A549 (cell line): ENCODE data around the gene PCDH1. TPM values are rescaled to one million over a fixed set of nuclear protein-coding genes. Genes with fewer than 3 reads are reported as not detected.
A peak's percentile ranks its signal among the peaks of the same experiment; 100 is the strongest.

Experiments
- ATAC-seq, 2 experiments: fragments of 200-7000 bp in 1 of 2; fragments of >200 bp in 1 of 2; cut with Nextera tagmentation in 1 of 2; cut with Tn5 transposase in 1 of 2; 3 replicates each; pipeline versions ENCODE4 v1.8.0 to v1.9.1; 2018 to 2020; ENCODE audit warnings: mild to moderate bottlenecking in 1 of 2, moderate library complexity in 1 of 2
- CTCF ChIA-PET: fragments of 300-600 bp; sonication (Branson Sonifier 250); formaldehyde crosslinking; extraction: SDS; loops from one replicate; lab custom pipeline; 2021; ENCODE audit warnings: antibody characterized with exemption, inconsistent platforms; lab: Yijun Ruan, JAX
- POLR2A ChIA-PET: fragments of 350-600 bp; formaldehyde crosslinking; extraction: SDS; loops from one replicate; lab custom pipeline; 2021; ENCODE audit warnings: antibody characterized with exemption, inconsistent platforms; lab: Yijun Ruan, JAX
- DNase-seq, 2 experiments: peaks; one replicate each; pipeline versions ENCODE4 v3.0.0 to v3.0.0-alpha.2; 2011 to 2016; ENCODE audit warnings: low read depth in 1 of 2, low spot score in 1 of 2
- FAIRE-seq: peaks from 2 replicates; lab custom pipeline; 2011; peaks lifted over from hg19 to GRCh38; lab: Jason Lieb, UNC
- H3K27ac ChIP-seq, 2 experiments: fragments of >200 bp; sonication (Bioruptor Twin); formaldehyde crosslinking; 3 replicates each; pipeline ENCODE4 v1.5.1; 2016 to 2017
- H3K4me1 ChIP-seq: fragments of >200 bp; sonication (Bioruptor Twin); formaldehyde crosslinking; 3 replicates; pipeline ENCODE4 v1.6.1; 2016
- H3K4me2 ChIP-seq: fragments of >200 bp; sonication (Bioruptor Twin); formaldehyde crosslinking; 3 replicates; pipeline ENCODE4 v1.6.1; 2016
- H3K4me3 ChIP-seq: fragments of >200 bp; sonication (Bioruptor Twin); formaldehyde crosslinking; 3 replicates; pipeline ENCODE4 v1.5.1; 2016
- H3K9me3 ChIP-seq: fragments of >200 bp; sonication (Bioruptor Twin); formaldehyde crosslinking; 3 replicates; pipeline ENCODE4 v1.6.1; 2016
- CBX2 ChIP-seq: fragments of 200-600 bp; sonication (generic); IDR thresholded peaks from 2 replicates; pipeline ENCODE4 v1.6.1; 2016; ENCODE audit warnings: low read depth, mild to moderate bottlenecking, borderline replicate concordance
- CBX8 ChIP-seq: fragments of 200-600 bp; sonication (generic); IDR thresholded peaks from 2 replicates; pipeline ENCODE4 v1.6.1; 2016
- CTCF ChIP-seq: fragments of >200 bp; sonication (Bioruptor Twin); formaldehyde crosslinking; IDR thresholded peaks from 3 replicates; pipeline ENCODE4 v1.5.1; 2016
- E2F6 ChIP-seq: IDR thresholded peaks from 2 replicates; pipeline ENCODE4 v1.6.1; 2012; ENCODE audit warnings: low read depth, borderline replicate concordance
- EHF ChIP-seq: fragments of 250-450 bp; sonication (Bioruptor Pico); IDR thresholded peaks from 2 replicates; pipeline ENCODE4 v1.5.0; 2020; ENCODE audit warnings: mild to moderate bottlenecking
- ESRRA ChIP-seq: fragments of 150-350 bp; IDR thresholded peaks from 2 replicates; pipeline ENCODE4 v1.6.1; 2014; ENCODE audit warnings: mild to moderate bottlenecking, low read length, borderline replicate concordance
- FOSB ChIP-seq: fragments of 250-450 bp; sonication (Bioruptor Pico); IDR thresholded peaks from 2 replicates; pipeline ENCODE4 v1.5.0; 2020; ENCODE audit warnings: mild to moderate bottlenecking, moderate library complexity
- FOXS1 ChIP-seq: fragments of 250-450 bp; sonication (Bioruptor Pico); IDR thresholded peaks from 2 replicates; pipeline ENCODE4 v1.5.0; 2020; ENCODE audit warnings: mild to moderate bottlenecking, moderate library complexity
- HES2 ChIP-seq: fragments of >200 bp; sonication (Bioruptor Twin); formaldehyde crosslinking; IDR thresholded peaks from 2 replicates; pipeline ENCODE4 v1.6.1; 2016
- HMGXB4 ChIP-seq: fragments of 250-450 bp; sonication (Bioruptor Pico); IDR thresholded peaks from 2 replicates; pipeline ENCODE4 v1.5.0; 2021; ENCODE audit warnings: mild to moderate bottlenecking, moderate library complexity, borderline replicate concordance
- HOXB5 ChIP-seq: fragments of 250-450 bp; sonication (Bioruptor Pico); IDR thresholded peaks from 2 replicates; pipeline ENCODE4 v1.5.0; 2020; ENCODE audit warnings: mild to moderate bottlenecking, moderate library complexity
- KDM1A ChIP-seq: fragments of 200-600 bp; sonication (generic); IDR thresholded peaks from 2 replicates; pipeline ENCODE4 v1.6.1; 2016; ENCODE audit warnings: low read depth, mild to moderate bottlenecking
- KDM5A ChIP-seq: fragments of 200-600 bp; sonication (generic); IDR thresholded peaks from 2 replicates; pipeline ENCODE4 v1.6.1; 2016; ENCODE audit warnings: antibody characterized with exemption, mild to moderate bottlenecking
- MAFK ChIP-seq: fragments of 450-650 bp; IDR thresholded peaks from 2 replicates; pipeline ENCODE4 v1.6.1; 2014; ENCODE audit not compliant: partially characterized antibody
- NFE2L2 ChIP-seq: fragments of 150-350 bp; conservative IDR thresholded peaks from 2 replicates; pipeline ENCODE4 v1.6.1; 2014; ENCODE audit warnings: low read length
- SMC3 ChIP-seq: fragments of >200 bp; sonication (Bioruptor Twin); formaldehyde crosslinking; IDR thresholded peaks from 3 replicates; pipeline ENCODE4 v1.6.1; 2018; ENCODE audit warnings: inconsistent platforms
- SREBF2 ChIP-seq: fragments of 450-650 bp; IDR thresholded peaks from 2 replicates; pipeline ENCODE4 v1.6.1; 2014; ENCODE audit warnings: mild to moderate bottlenecking, moderate library complexity
- TFCP2L1 ChIP-seq: fragments of 250-450 bp; sonication (Bioruptor Pico); IDR thresholded peaks from 2 replicates; pipeline ENCODE4 v1.5.0; 2021; ENCODE audit warnings: mild to moderate bottlenecking
- TP53 ChIP-seq: fragments of 250-450 bp; sonication (Bioruptor Pico); IDR thresholded peaks from 2 replicates; pipeline ENCODE4 v1.5.0; 2021; ENCODE audit warnings: mild to moderate bottlenecking, moderate library complexity
- ZFP36 ChIP-seq: fragments of 450-650 bp; IDR thresholded peaks from 2 replicates; pipeline ENCODE4 v1.6.1; 2014; ENCODE audit warnings: borderline replicate concordance; ENCODE audit not compliant: partially characterized antibody
- ZSCAN20 ChIP-seq: fragments of 250-450 bp; sonication (Bioruptor Pico); IDR thresholded peaks from 2 replicates; pipeline ENCODE4 v1.8.0; 2022; ENCODE audit warnings: mild to moderate bottlenecking, moderate library complexity
- WGBS: methylation state at CpG from one replicate; pipeline ENCODE4 v1.1.6; 2017; ENCODE audit errors: missing lambda C conversion rate; 5-methylcytosine and 5-hydroxymethylcytosine counted together
- polyA plus RNA-seq, 4 experiments: library from polyadenylated mRNA; depleted of rRNA in 3 of 4; stranded (reverse); fragments of >200 nt; fragmentation: RNase III in 1 of 4; extraction: RNeasy Plus Mini Kit Qiagen cat#74134 plus additional on column Dnase treatment in 1 of 4; gene quantifications; 2 replicates in 3 of 4; 3 replicates in 1 of 4; pipeline ENCODE4 v1.2.3, GENCODE V29; 2011 to 2017
- TF ChIP-seq, protein P1 (sequence below): fragments of 450-650 bp; IDR thresholded peaks from 2 replicates; pipeline ENCODE4 v1.6.1; 2014; ENCODE audit warnings: antibody characterized with exemption

The PCDH1 gene
- polyA plus RNA-seq, 2 of the 4 experiments (the other 2 are of a cell fraction) = 0.41 to 2.9 TPM

DNA sequence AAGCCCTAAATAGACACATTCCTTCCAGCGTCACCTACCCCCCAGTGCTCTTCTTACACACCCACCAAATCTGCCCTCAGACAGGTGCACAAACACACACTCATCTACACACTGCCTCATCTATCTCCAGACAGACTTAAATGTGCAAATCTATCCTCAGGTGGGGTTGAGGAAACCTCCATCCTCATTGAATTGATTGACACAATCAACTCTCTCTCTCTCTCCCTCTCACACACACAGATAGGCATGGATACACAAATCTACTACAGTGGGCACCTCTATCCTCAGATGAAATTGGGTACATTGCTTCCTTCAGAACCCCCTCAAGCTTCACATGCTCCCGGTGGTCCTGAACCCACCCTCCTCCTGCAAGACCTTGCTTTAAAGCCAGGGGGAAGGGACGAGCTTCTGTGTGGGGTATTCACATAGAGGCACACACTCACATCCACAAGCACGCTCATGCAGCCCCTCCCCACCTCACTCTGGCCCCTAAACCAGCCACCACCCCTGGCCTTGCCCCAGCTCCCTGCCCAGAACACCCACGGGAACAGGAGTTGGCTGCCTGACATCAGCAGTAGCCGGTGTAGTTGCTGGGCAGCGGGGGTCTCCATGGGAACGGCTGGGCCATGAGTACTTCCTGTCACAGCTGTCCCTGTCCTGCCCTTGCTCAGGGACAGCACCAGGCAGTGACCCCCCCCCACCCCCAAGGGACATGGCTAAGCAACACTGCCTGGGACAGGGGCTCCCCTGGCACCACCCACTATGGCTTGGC is 22.8 kb downstream of the PCDH1 start:
- FAIRE-seq = no peak
- Histone ChIP-seq H3K9me3 (no peaks in the 10 kb centered on the region), H3K4me2 (no peak overlapping the region), H3K4me1 (0 out of 3 replicates have a peak, but pooled peaks cover 4% of the 10 kb centered on the region), H3K27ac (no peak overlapping the region), H3K4me3 (no peak overlapping the region)
- 46% methylated on average over 7 of the region's 8 CpGs for WGBS
- no peak for DNase-seq
- ChIA-PET POLR2A (no interaction called here), CTCF (interaction anchor here (0.7 to 1.3 kb wide), 2 partner anchors 19 to 23 kb away, joined by 4 read pairs; partner anchors contain the start of gene PCDH1)
- ATAC-seq = no peak
- TF ChIP-seq E2F6 (no peak), ZSCAN20 (no peak)

- Histone ChIP-seq H3K4me1 (peaks cover 4% of the 10 kb centered on the region; the same call in 1 of the 3 replicates), H3K27ac (no peak overlapping the region), H3K4me3 (no peak overlapping the region), H3K4me2 (no peak overlapping the region), H3K9me3 (no peaks in the 10 kb centered on the region)
- no peak for FAIRE-seq
- no peak for DNase-seq
- TF ChIP-seq NFE2L2 (no peak), FOSB (no peak), KDM1A (no peak), HOXB5 (no peak), ESRRA (no peak), SREBF2 (no peak), ZSCAN20 (no peak), TP53 (no peak)
- TF ChIP-seq, protein P1, sequence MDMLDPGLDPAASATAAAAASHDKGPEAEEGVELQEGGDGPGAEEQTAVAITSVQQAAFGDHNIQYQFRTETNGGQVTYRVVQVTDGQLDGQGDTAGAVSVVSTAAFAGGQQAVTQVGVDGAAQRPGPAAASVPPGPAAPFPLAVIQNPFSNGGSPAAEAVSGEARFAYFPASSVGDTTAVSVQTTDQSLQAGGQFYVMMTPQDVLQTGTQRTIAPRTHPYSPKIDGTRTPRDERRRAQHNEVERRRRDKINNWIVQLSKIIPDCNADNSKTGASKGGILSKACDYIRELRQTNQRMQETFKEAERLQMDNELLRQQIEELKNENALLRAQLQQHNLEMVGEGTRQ = no peak
- ChIA-PET POLR2A (no interaction called here), CTCF (interaction anchor here (1.1 kb wide), 1 partner anchor 162 kb away, joined by 3 read pairs; no protein-coding TSS in a partner anchor)
- 87% methylated on average over 21 of the region's 33 CpGs for WGBS
- no peak for ATAC-seq
These were observed 24.1 kb downstream of the PCDH1 start for GRCh38 chr5:141853895-141854626.

GRCh38 chr5:141852448-141852847 is 25.8 kb downstream of the PCDH1 start:
- WGBS = 50% methylated on average over 1 of the region's 3 CpGs
- Histone ChIP-seq H3K4me2 (no peak overlapping the region), H3K4me3 (no peak overlapping the region), H3K4me1 (peaks cover 17% of the 10 kb centered on the region), H3K27ac (no peak overlapping the region), H3K9me3 (no peaks in the 10 kb centered on the region)
- FAIRE-seq = no peak
- no peak for TF ChIP-seq TFCP2L1 (CRISPR knock-in tag)
- TF ChIP-seq KDM5A = no peak
- CTCF ChIA-PET = interaction anchor here (1.0 kb wide), 1 partner anchor 26 kb away, joined by 3 read pairs; no protein-coding TSS in a partner anchor
- POLR2A ChIA-PET = no interaction called here
- ATAC-seq = no peak
- no peak for DNase-seq

GRCh38 chr5:141851195-141851874 is 26.9 kb downstream of the PCDH1 start:
- H3K4me3 ChIP-seq = no peak overlapping the region
- 82% methylated on average over 10 of the region's 10 CpGs for WGBS
- FAIRE-seq (no peak), ATAC-seq (no peak), DNase-seq (no peak)
- H3K27ac ChIP-seq = peak overlapping the region; percentile 95 to 97; a peak in 4 of 6 replicates
- H3K9me3 ChIP-seq = no peaks in the 10 kb centered on the region
- CTCF ChIA-PET = no interaction called here
- POLR2A ChIA-PET = no interaction called here
- peaks cover 17% of the 10 kb centered on the region for H3K4me1 ChIP-seq
- peak overlapping the region; percentile 100; the same call in 2 of the 3 replicates for H3K4me2 ChIP-seq
- TF ChIP-seq EHF (CRISPR knock-in tag) (no peak), ZFP36 (no peak), HMGXB4 (no peak), KDM1A (no peak), FOXS1 (CRISPR knock-in tag) (no peak), MAFK (no peak), CTCF (no peak), HOXB5 (no peak), SMC3 (no peak), HES2 (no peak), CBX8 (no peak), CBX2 (no peak)
